ENCODE data around the gene EXOSC10. TPM values are rescaled to one million over a fixed set of nuclear protein-coding genes. Genes with fewer than 3 reads are reported as not detected.

EXOSC10 gene
- total and polyA plus RNA-seq, 2 of the 13 experiments (the other 11 are each of a cell fraction or from before 2014, with no cell fraction given), result 48.4 to 67.6 TPM

GRCh38 chr1:11099310-11100148 lies at the start of gene EXOSC10 (continued):
- no peak for TF ChIP-seq ZNF18 (CRISPR knock-in tag; IDR thresholded peaks at IDR 0.05; ENCODE audit: insufficient replicate concordance)
- no peak for TF ChIP-seq ZNF496 (CRISPR knock-in tag; IDR thresholded peaks at IDR 0.05; ENCODE audit: insufficient replicate concordance)
- TF ChIP-seq KLF15 (CRISPR knock-in tag; IDR thresholded peaks at IDR 0.05; ENCODE audit: borderline replicate concordance), result peak; percentile 71; the same call in 1 of the 2 replicates
- peak; percentile 62 for TF ChIP-seq ZBTB7B (CRISPR knock-in tag; IDR thresholded peaks at IDR 0.05)
- no peak for TF ChIP-seq SP5 (CRISPR knock-in tag; IDR thresholded peaks at IDR 0.05; ENCODE audit: borderline replicate concordance, low read depth)
- TF ChIP-seq MED8 (CRISPR knock-in tag; IDR thresholded peaks at IDR 0.05; ENCODE audit: insufficient replicate concordance), result peak; percentile 75
- TF ChIP-seq POLR2G (IDR thresholded peaks at IDR 0.05; ENCODE audit: low read depth, low read length), result peak; percentile 91
- TF ChIP-seq ZNF414 (CRISPR knock-in tag; IDR thresholded peaks at IDR 0.05), result peak; percentile 75; the same call in 1 of the 2 replicates
- no peak for TF ChIP-seq TRIM24 (CRISPR knock-in tag; IDR thresholded peaks at IDR 0.05)
- no peak for TF ChIP-seq REPIN1 (CRISPR knock-in tag; IDR thresholded peaks at IDR 0.05; ENCODE audit: borderline replicate concordance, low read depth)
- peak; percentile 86 for TF ChIP-seq ZNF235 (CRISPR knock-in tag; IDR thresholded peaks at IDR 0.05; ENCODE audit: borderline replicate concordance)
- TF ChIP-seq FLYWCH1 (CRISPR knock-in tag; IDR thresholded peaks at IDR 0.05), result 0 out of 2 replicates have a peak, but pooled peaks have one; percentile 82
- TF ChIP-seq MLXIP (CRISPR knock-in tag; IDR thresholded peaks at IDR 0.05; ENCODE audit: borderline replicate concordance), result 0 out of 2 replicates have a peak, but pooled peaks have one; percentile 37
- TF ChIP-seq ZSCAN31 (CRISPR knock-in tag; IDR thresholded peaks at IDR 0.05; ENCODE audit: low read depth), result 0 out of 2 replicates have a peak, but pooled peaks have one; percentile 47
- peak; percentile 54 for TF ChIP-seq E2F5 (CRISPR knock-in tag; conservative IDR thresholded peaks at IDR 0.05)
- peak; percentile 88 for TF ChIP-seq ZNF687 (CRISPR knock-in tag; IDR thresholded peaks at IDR 0.05)

Measured in HepG2 (cell line).